Neutrophil (primary cell): Measurements from ENCODE around the gene COX6B2.

Source experiments
- H3K27ac ChIP-seq: fragments of 200-600 bp; sonication (generic); 2 replicates; pipeline ENCODE4 v1.5.1; 2016; ENCODE audit warnings: mild to moderate bottlenecking, moderate library complexity
- H3K27me3 ChIP-seq: fragments of 200-600 bp; sonication (generic); 2 replicates; pipeline ENCODE4 v1.6.0; 2016; ENCODE audit warnings: mild to moderate bottlenecking
- H3K36me3 ChIP-seq: fragments of 200-600 bp; sonication (generic); 2 replicates; pipeline ENCODE4 v1.5.1; 2017
- H3K4me1 ChIP-seq, 2 experiments: fragments of 200-600 bp in 1 of 2; sonication (generic) in 1 of 2; 1 replicate in 1 of 2; 2 replicates in 1 of 2; pipeline versions ENCODE4 v1.5.1 to v1.6.1; 2013 to 2016; ENCODE audit warnings: low read depth in 1 of 2, low read length in 1 of 2, mild to moderate bottlenecking in 1 of 2, moderate library complexity in 1 of 2; ENCODE audit not compliant: control insufficient read depth in 1 of 2, insufficient read depth in 1 of 2
- H3K4me3 ChIP-seq, 2 experiments: fragments of 200-600 bp in 1 of 2; sonication (generic) in 1 of 2; 1 replicate in 1 of 2; 2 replicates in 1 of 2; pipeline ENCODE4 v1.5.1; 2013 to 2016; ENCODE audit warnings: low read depth in 1 of 2, low read length in 1 of 2, mild to moderate bottlenecking in 1 of 2, moderate library complexity in 1 of 2
- H3K9me3 ChIP-seq: fragments of 200-600 bp; sonication (generic); 2 replicates; pipeline ENCODE4 v1.5.1; 2016
- CTCF ChIP-seq: fragments of 200-600 bp; sonication (generic); IDR thresholded peaks from 2 replicates; pipeline ENCODE4 v1.5.1; 2016; ENCODE audit warnings: antibody characterized with exemption

The COX6B2 gene

GRCh38 chr19:55301459-55302317 is 52.8 kb downstream of the COX6B2 start:
- no peak overlapping the region for H3K27ac ChIP-seq
- peaks cover 8 to 9% of the 10 kb centered on the region in 2 experiments for H3K4me1 ChIP-seq
- peak; percentile 95 for TF ChIP-seq CTCF
- peaks cover 11% of the 10 kb centered on the region for H3K27me3 ChIP-seq
- no peaks in the 10 kb centered on the region for H3K9me3 ChIP-seq
- peak overlapping the region; percentile 9 to 45 for H3K4me3 ChIP-seq
- no peaks in the 10 kb centered on the region for H3K36me3 ChIP-seq

- TF ChIP-seq CTCF, result no peak
- Histone ChIP-seq H3K36me3 (no peaks in the 10 kb centered on the region), H3K4me3 (no peak overlapping the region), H3K9me3 (no peaks in the 10 kb centered on the region), H3K4me1 (peaks cover 8 to 9% of the 10 kb centered on the region in 2 experiments), H3K27me3 (peaks cover 11% of the 10 kb centered on the region), H3K27ac (no peak overlapping the region)
Observed at GRCh38 chr19:55300886-55301458, 53.5 kb downstream of the COX6B2 start.

- peaks cover 11% of the 10 kb centered on the region for H3K27me3 ChIP-seq
- H3K4me3 ChIP-seq, result no peak overlapping the region
- no peaks in the 10 kb centered on the region for H3K36me3 ChIP-seq
- no peaks in the 10 kb centered on the region for H3K9me3 ChIP-seq
- no peak for TF ChIP-seq CTCF
- no peak overlapping the region for H3K27ac ChIP-seq
- H3K4me1 ChIP-seq, result peaks cover 8 to 9% of the 10 kb centered on the region in 2 experiments
Observed at GRCh38 chr19:55299991-55300390, 54.5 kb downstream of the COX6B2 start.
